ENCODE measurements around the gene TNFRSF8. TPM values are rescaled to one million over a fixed set of nuclear protein-coding genes. Genes with fewer than 3 reads are reported as not detected.

Gene TNFRSF8
- total and polyA plus RNA-seq, 2 experiments from 2014 or later, result not detected

- H3K4me1 ChIP-seq (ENCODE audit: insufficient read depth), result peaks cover 26% of the 10 kb centered on the region
- H3K9me2 ChIP-seq (replicated peaks; ENCODE audit: insufficient read depth), result no peaks in the 10 kb centered on the region
- H3K36me3 ChIP-seq (replicated peaks; ENCODE audit: insufficient read depth, low read depth), result no peaks in the 10 kb centered on the region
- H3K27me3 ChIP-seq, result no peaks in the 10 kb centered on the region
- H2AFZ ChIP-seq, result no peak overlapping the region
- no peaks in the 10 kb centered on the region for H3K79me2 ChIP-seq
- H3K27ac ChIP-seq, result peak overlapping the region; percentile 86
- no peaks in the 10 kb centered on the region for H3K9me3 ChIP-seq (ENCODE audit: low read depth)
- 70% methylated on average over 8 of the region's 8 CpGs for WGBS (ENCODE audit: low lambda C conversion rate, missing lambda C conversion rate)
- no peaks in the 10 kb centered on the region for H4K20me1 ChIP-seq (ENCODE audit: insufficient read depth, poor library complexity, severe bottlenecking)
- H3K4me3 ChIP-seq, result no peak overlapping the region
- H3K4me2 ChIP-seq, result no peak overlapping the region
- TF ChIP-seq EZH2phosphoT487 (IDR thresholded peaks at IDR 0.05; ENCODE audit: low read depth, severe bottlenecking, unreplicated experiment) (no peak), EZH2 (IDR thresholded peaks at IDR 0.05; ENCODE audit: borderline replicate concordance) (no peak), CTCF (IDR thresholded peaks at IDR 0.05; ENCODE audit: poor library complexity) (no peak)
- DNase-seq (ENCODE audit: low spot score), result peak; percentile 76
These were observed 85.3 kb downstream of the TNFRSF8 start for GRCh38 chr1:12148160-12148957.

- Histone ChIP-seq H3K4me2 (no peak overlapping the region), H3K9me3 (ENCODE audit: low read depth) (no peaks in the 10 kb centered on the region), H2AFZ (no peak overlapping the region), H3K36me3 (replicated peaks; ENCODE audit: insufficient read depth, low read depth) (no peaks in the 10 kb centered on the region), H3K27me3 (no peaks in the 10 kb centered on the region), H3K79me2 (no peaks in the 10 kb centered on the region), H3K4me1 (ENCODE audit: insufficient read depth) (peaks cover 20% of the 10 kb centered on the region), H4K20me1 (ENCODE audit: insufficient read depth, poor library complexity, severe bottlenecking) (no peaks in the 10 kb centered on the region), H3K27ac (peak overlapping the region; percentile 86), H3K4me3 (no peak overlapping the region), H3K9me2 (replicated peaks; ENCODE audit: insufficient read depth) (no peaks in the 10 kb centered on the region)
- DNase-seq (ENCODE audit: low spot score), result no peak
- TF ChIP-seq EZH2phosphoT487 (IDR thresholded peaks at IDR 0.05; ENCODE audit: low read depth, severe bottlenecking, unreplicated experiment) (no peak), CTCF (IDR thresholded peaks at IDR 0.05; ENCODE audit: poor library complexity) (no peak), EZH2 (IDR thresholded peaks at IDR 0.05; ENCODE audit: borderline replicate concordance) (no peak)
- 86% methylated on average over 5 of the region's 5 CpGs for WGBS (ENCODE audit: low lambda C conversion rate, missing lambda C conversion rate)
These were observed 86.1 kb downstream of the TNFRSF8 start for GRCh38 chr1:12148958-12149790.

- TF ChIP-seq EZH2 (IDR thresholded peaks at IDR 0.05; ENCODE audit: borderline replicate concordance) (no peak), EZH2phosphoT487 (IDR thresholded peaks at IDR 0.05; ENCODE audit: low read depth, severe bottlenecking, unreplicated experiment) (no peak), CTCF (IDR thresholded peaks at IDR 0.05; ENCODE audit: poor library complexity) (no peak)
- H3K27me3 ChIP-seq, result no peaks in the 10 kb centered on the region
- no peak for DNase-seq (ENCODE audit: low spot score)
- H3K9me3 ChIP-seq (ENCODE audit: low read depth), result no peaks in the 10 kb centered on the region
- peaks cover 15% of the 10 kb centered on the region for H3K4me1 ChIP-seq (ENCODE audit: insufficient read depth)
- no peak overlapping the region for H3K4me2 ChIP-seq
- no peaks in the 10 kb centered on the region for H3K36me3 ChIP-seq (replicated peaks; ENCODE audit: insufficient read depth, low read depth)
- no peaks in the 10 kb centered on the region for H3K79me2 ChIP-seq
- no peak overlapping the region for H3K27ac ChIP-seq
- no peak overlapping the region for H2AFZ ChIP-seq
- 90% methylated on average over 6 of the region's 6 CpGs for WGBS (ENCODE audit: low lambda C conversion rate, missing lambda C conversion rate)
- H3K9me2 ChIP-seq (replicated peaks; ENCODE audit: insufficient read depth), result no peaks in the 10 kb centered on the region
- H4K20me1 ChIP-seq (ENCODE audit: insufficient read depth, poor library complexity, severe bottlenecking), result no peaks in the 10 kb centered on the region
- no peak overlapping the region for H3K4me3 ChIP-seq
These were observed 86.7 kb downstream of the TNFRSF8 start for GRCh38 chr1:12149791-12150175.

Data from hepatocyte (in vitro differentiated cells).